ENCODE measurements around the gene ZNF367. TPM values are rescaled to one million over a fixed set of nuclear protein-coding genes. Genes with fewer than 3 reads are reported as not detected.

Gene ZNF367
- total and polyA plus RNA-seq, 8 donors, result 6.1 to 13.7 (median 10.9) TPM

- no peaks in the 10 kb centered on the region for H3K36me3 ChIP-seq
- peaks cover 3 to 5% of the 10 kb centered on the region in 2 donors for H3K4me1 ChIP-seq
- DNase-seq (peak in 1 of 4 donors; percentile 15), ATAC-seq (no peak)
- H3K27me3 ChIP-seq, result peaks cover 0 to 9% of the 10 kb centered on the region in 2 donors
- no peaks in the 10 kb centered on the region for H3K9me3 ChIP-seq
- TF ChIP-seq CTCF (IDR thresholded peaks at IDR 0.05), result no peak
- no peak overlapping the region for H3K4me3 ChIP-seq
- intact Hi-C loops (cut with DNase I), result no loop called here
- no peak overlapping the region for H3K27ac ChIP-seq
These were observed 39.1 kb upstream of the ZNF367 start for GRCh38 chr9:96457266-96457665.

DNA sequence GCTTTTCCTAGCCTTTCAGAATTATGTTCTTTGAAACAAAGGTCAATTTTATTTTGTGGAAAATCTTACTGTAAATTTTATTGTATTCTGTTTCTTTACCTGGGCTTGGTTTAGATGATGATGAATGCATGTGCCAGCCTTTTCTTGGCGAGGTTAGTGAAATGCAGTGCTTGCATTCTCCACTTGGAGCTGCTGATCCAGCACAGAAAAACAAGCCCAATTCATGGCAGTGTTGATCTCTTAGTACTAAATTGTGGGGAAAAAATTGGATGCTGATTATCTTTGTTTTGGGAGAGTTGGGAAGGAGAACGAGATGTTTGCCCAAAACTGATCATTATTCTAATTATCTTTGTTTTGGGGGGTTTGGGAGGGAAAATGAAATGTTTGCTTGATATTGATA, 35.5 kb upstream of the ZNF367 start:
- no peak overlapping the region for H3K27ac ChIP-seq
- DNase-seq (peak in 1 of 4 donors; percentile 13), ATAC-seq (no peak)
- TF ChIP-seq CTCF (IDR thresholded peaks at IDR 0.05), result peak; percentile 9 to 42
- no peaks in the 10 kb centered on the region for H3K9me3 ChIP-seq
- H3K4me1 ChIP-seq, result peaks cover 5 to 25% of the 10 kb centered on the region in 2 donors
- H3K27me3 ChIP-seq, result peaks cover 0 to 39% of the 10 kb centered on the region in 2 donors
- no peak overlapping the region for H3K4me3 ChIP-seq
- H3K36me3 ChIP-seq, result no peaks in the 10 kb centered on the region
- intact Hi-C loops (cut with DNase I), result no loop called here

DNA sequence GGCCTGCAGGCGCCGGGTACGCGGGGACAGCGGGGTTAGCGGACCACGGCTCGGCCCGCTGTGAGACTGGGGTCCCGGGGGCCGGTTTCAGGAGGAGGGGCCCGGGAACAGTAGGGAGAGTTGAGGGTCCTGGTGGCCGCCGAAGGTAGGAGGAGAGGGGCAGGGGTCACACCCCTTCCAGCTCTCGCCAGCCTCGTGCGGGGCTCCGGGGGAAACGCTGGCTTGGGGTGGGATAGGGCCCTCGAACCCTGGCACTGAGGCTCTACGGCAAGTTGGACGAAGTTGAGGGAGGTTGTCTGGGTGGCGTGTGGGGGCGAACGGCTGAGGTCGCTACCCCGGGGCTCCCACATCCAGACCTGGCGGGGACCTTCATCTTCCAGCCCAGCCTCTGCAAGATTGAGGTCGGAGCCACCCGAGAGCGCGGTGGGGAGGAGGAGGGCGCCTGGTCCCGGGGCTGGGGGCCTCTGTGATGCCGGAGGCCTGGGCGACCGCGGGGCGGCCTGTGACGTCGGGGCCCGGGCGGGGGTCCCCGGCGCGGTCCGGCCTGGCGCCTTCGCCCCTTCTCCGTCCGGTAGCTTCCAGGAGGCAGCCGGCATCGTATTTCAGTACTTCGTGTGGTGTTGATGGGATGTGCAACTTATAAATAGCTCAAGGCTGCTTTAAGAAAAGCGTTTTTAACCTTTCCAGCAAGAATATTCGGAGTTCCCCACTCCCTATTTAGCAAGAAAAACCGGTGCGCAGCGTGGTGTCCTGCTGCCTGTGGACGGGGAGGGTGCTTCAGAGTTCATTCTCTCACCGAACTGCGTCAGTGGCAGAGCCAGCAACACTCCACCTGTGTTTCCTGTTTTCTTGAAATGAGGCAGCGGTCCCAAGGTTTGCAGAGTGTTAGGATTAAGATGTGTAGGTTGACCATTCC, 32.7 kb upstream of the ZNF367 start:
- H3K27ac ChIP-seq, result peak overlapping the region; percentile 45 to 60
- H3K27me3 ChIP-seq, result peaks cover 0 to 49% of the 10 kb centered on the region in 2 donors
- no peaks in the 10 kb centered on the region for H3K36me3 ChIP-seq
- peak in 3 of 4 donors; percentile 36 to 79 (median 51) for DNase-seq
- intact Hi-C loops (cut with DNase I), result no loop called here
- no peak for TF ChIP-seq CTCF (IDR thresholded peaks at IDR 0.05)
- H3K9me3 ChIP-seq, result no peaks in the 10 kb centered on the region
- peak overlapping the region; percentile 51 to 63 for H3K4me3 ChIP-seq
- H3K4me1 ChIP-seq, result peaks cover 5 to 25% of the 10 kb centered on the region in 2 donors
- peak; percentile 19 for ATAC-seq

GRCh38 chr9:96449845-96450612, 31.9 kb upstream of the ZNF367 start, which contains the start of gene HABP4:
Gene HABP4 (plus strand): TSS chr9:96450169. CDS start chr9:96450280, 111 bp downstream.
- peak within 1 kb of the TSS; percentile 45 to 60 for H3K27ac ChIP-seq
- no peaks in the 10 kb centered on the region for H3K9me3 ChIP-seq
- ATAC-seq, result peak; percentile 98
- peaks cover 0 to 49% of the 10 kb centered on the region in 2 donors for H3K27me3 ChIP-seq
- no peaks in the 10 kb centered on the region for H3K36me3 ChIP-seq
- H3K4me1 ChIP-seq, result peaks cover 5 to 25% of the 10 kb centered on the region in 2 donors
- no peak for TF ChIP-seq CTCF (IDR thresholded peaks at IDR 0.05)
- intact Hi-C loops (cut with DNase I), result no loop called here
- peak within 1 kb of the TSS; percentile 51 to 63 for H3K4me3 ChIP-seq
- peak; percentile 91 to 97 (median 96) for DNase-seq

DNA sequence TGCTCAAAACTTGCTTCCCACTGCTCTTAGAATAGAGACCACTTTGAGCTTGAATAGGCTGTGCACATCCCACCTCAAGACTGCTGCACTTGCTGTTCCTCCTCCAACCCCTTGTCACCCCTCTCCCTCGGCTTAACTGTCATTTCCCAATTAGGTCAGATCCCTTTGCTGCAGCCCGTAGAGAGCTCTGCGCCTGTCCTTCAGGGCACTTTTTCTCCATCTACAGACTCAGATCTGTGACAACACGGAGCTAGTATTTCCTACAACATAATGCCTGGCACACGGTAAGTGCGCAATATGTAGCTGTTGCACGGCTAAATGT, 31.3 kb upstream of the ZNF367 start:
- Histone ChIP-seq H3K27ac (peak overlapping the region in 1 of 2 donors; percentile 60), H3K27me3 (peaks cover 0 to 49% of the 10 kb centered on the region in 2 donors), H3K4me1 (peaks cover 5 to 25% of the 10 kb centered on the region in 2 donors), H3K4me3 (peak overlapping the region; percentile 25 to 63), H3K9me3 (no peaks in the 10 kb centered on the region), H3K36me3 (no peaks in the 10 kb centered on the region)
- ATAC-seq (peak; percentile 26), DNase-seq (no peak)
- intact Hi-C loops (cut with DNase I), result no loop called here
- no peak for TF ChIP-seq CTCF (IDR thresholded peaks at IDR 0.05)
